Heart left ventricle (tissue), 16 donors: ENCODE data around the gene SLC66A2. TPM values are rescaled to one million over a fixed set of nuclear protein-coding genes. Genes with fewer than 3 reads are reported as not detected.
A peak's percentile ranks its signal among the peaks of the same experiment; 100 is the strongest.

Experiments used
- ATAC-seq, 4 donors: fragments of 200-7000 bp; cut with Tn5 transposase; one replicate each; pipeline ENCODE4 v1.9.1; 2020 to 2022; ENCODE audit warnings: moderate library complexity in 4 of 4, mild to moderate bottlenecking in 3 of 4, moderate number of reproducible peaks in 1 of 4
- DNase-seq, 5 donors: peaks; one replicate each; pipeline ENCODE4 v3.0.0-alpha.2; 2020
- H3K27ac ChIP-seq, 12 donors: fragments of 200-600 bp; sonication (generic) in 4 of 12; one replicate each; pipeline versions ENCODE4 v1.5.0 to v1.8.0; 2016 to 2022; ENCODE audit warnings: mild to moderate bottlenecking in 2 of 12
- H3K27me3 ChIP-seq, 9 donors: fragments of 200-600 bp; sonication (generic) in 2 of 9; one replicate each; pipeline versions ENCODE4 v1.5.1 to v1.8.0; 2016 to 2022; ENCODE audit warnings: mild to moderate bottlenecking in 3 of 9
- H3K36me3 ChIP-seq, 9 donors: fragments of 200-600 bp; sonication (generic) in 2 of 9; one replicate each; pipeline versions ENCODE4 v1.5.0 to v1.8.0; 2018 to 2022; ENCODE audit warnings: mild to moderate bottlenecking in 2 of 9
- H3K4me1 ChIP-seq, 12 donors: fragments of 200-600 bp; sonication (generic) in 4 of 12; one replicate each; pipeline versions ENCODE4 v1.5.0 to v1.8.0; 2016 to 2022; ENCODE audit warnings: mild to moderate bottlenecking in 3 of 12
- H3K4me3 ChIP-seq, 12 donors: fragments of 200-600 bp; sonication (generic) in 4 of 12; one replicate each; pipeline versions ENCODE4 v1.5.0 to v1.8.0; 2017 to 2022; ENCODE audit warnings: mild to moderate bottlenecking in 9 of 12, moderate library complexity in 4 of 12
- H3K9me3 ChIP-seq, 12 donors: fragments of 200-600 bp; sonication (generic) in 4 of 12; one replicate each; pipeline versions ENCODE4 v1.5.0 to v1.8.0; 2016 to 2022; ENCODE audit warnings: mild to moderate bottlenecking in 1 of 12
- POLR2A ChIP-seq, 2 donors: fragments of 450-650 bp; IDR thresholded peaks; one replicate each; pipeline ENCODE4 v1.6.1; 2017; ENCODE audit warnings: antibody characterized with exemption in 2 of 2, mild to moderate bottlenecking in 2 of 2, moderate library complexity in 2 of 2
- WGBS, 4 donors: extraction: QIAGEN DNeasy Blood & Tissue Kit in 2 of 4; methylation state at CpG; one replicate each; pipeline versions ENCODE4 v1.1.5 to v1.1.7; 2013 to 2018; 5-methylcytosine and 5-hydroxymethylcytosine counted together
- intact Hi-C, 10 donors: fragments of 100-400 bp; cut with DNase I; formaldehyde crosslinking; loops; one replicate each; pipeline versions ENCODE4 v1.11.1 to v1.14.2; 2022
- polyA plus RNA-seq, 2 donors: library from polyadenylated mRNA; stranded (reverse); fragments of 200-250 nt; gene quantifications; one replicate each; pipeline ENCODE4 v1.2.3, GENCODE V29; 2013
- total RNA-seq, 9 donors: library from RNA; depleted of rRNA in 2 of 9; stranded (reverse); fragments of >200 nt in 2 of 9; fragmentation: NEBNext Ultra II Directional in 3 of 9; extraction: Animal tissue kit (Norgen Biotek cat#: 25700) in 3 of 9; gene quantifications; one replicate each; pipeline versions ENCODE4 v1.1.0 to v1.2.4, GENCODE V29; 2016 to 2023
- TF ChIP-seq, protein P1 (sequence below), 12 donors: fragments of 200-600 bp; sonication (generic) in 4 of 12; IDR thresholded peaks; one replicate each; pipeline versions ENCODE4 v1.5.0 to v1.8.0; 2018 to 2022; ENCODE audit warnings: antibody characterized with exemption in 12 of 12, mild to moderate bottlenecking in 5 of 12
- donor health status: ischemic (EF 13 %, LVEDD 7.1; RV severe dilation, severe dysfunction).
- donor health status: healthy with polysubstance abuse.
- donor health status: DM: no; HTN: yes; CAD: no.
- donor health status: DM: no; HTN: no; CAD: no.
- donor health status: ischemic (EF 25% LVEDD 6.9; RV normal size, moderate dysfunction).
- donor health status: ischemic (EF 25% LVEDD 5.7; RV mildly dilated, moderate dysfunction).
- donor health status: healthy.
- donor health status: DM: yes; HTN: yes; CAD: no.
- donor health status: ischemic (EF 35%, LVEDD 5.7; RV mildly dilated, moderate dysfunction).
- donor health status: nonischemic (EF 11% LVEDD 7.7; RV severe dilation, severe dysfunction).
- donor health status: DM: yes; HTN: yes; CAD: no.
- donor health status: PGD.
- donor health status: ischemic (EF 29% LVEDD 5.4; RV normal size, mild dysfunction).
- donor health status: nonischemic (EF 23%, LVEDD 6.1; RV moderate dilation, normal function).

Gene SLC66A2
- total and polyA plus RNA-seq, 11 donors, result 19.7 to 33.4 (median 26.6) TPM

DNA sequence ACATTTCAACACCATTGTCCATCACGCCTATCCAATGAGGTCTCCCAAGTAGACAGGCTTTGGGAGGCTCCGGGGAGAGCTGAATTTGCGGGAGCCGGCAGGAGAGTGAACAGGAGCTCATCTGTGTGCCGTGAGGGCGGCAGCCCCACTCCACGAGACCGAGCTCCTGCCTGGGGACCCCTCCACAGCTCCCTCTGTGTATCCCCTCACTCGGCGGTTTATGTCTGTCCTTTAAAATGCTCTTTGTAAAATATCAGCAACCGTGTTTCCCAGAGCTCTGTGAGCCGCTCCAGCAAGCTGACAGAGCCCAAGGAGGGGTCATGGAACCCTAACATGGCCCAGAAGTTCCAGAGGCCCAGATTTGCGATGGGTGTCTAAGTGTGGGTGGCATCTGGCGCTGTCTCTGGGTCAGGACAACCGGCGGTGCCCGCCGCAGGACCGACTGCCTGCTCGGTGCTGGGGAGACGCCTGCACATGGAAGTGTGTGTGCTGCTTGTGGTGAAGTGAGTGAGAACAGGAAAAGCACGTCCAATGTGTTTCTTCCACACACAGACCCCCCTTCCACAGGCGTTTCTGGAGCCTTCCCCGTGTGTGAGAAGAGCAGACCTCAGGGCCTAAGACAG, 34.8 kb downstream of the SLC66A2 start:
- Histone ChIP-seq H3K36me3 (peaks cover 0 to 52% (median 23%) of the 10 kb centered on the region in 9 donors), H3K27me3 (no peaks in the 10 kb centered on the region), H3K4me3 (no peak overlapping the region), H3K9me3 (no peaks in the 10 kb centered on the region), H3K4me1 (no peaks in the 10 kb centered on the region), H3K27ac (no peak overlapping the region)
- TF ChIP-seq, protein P1, sequence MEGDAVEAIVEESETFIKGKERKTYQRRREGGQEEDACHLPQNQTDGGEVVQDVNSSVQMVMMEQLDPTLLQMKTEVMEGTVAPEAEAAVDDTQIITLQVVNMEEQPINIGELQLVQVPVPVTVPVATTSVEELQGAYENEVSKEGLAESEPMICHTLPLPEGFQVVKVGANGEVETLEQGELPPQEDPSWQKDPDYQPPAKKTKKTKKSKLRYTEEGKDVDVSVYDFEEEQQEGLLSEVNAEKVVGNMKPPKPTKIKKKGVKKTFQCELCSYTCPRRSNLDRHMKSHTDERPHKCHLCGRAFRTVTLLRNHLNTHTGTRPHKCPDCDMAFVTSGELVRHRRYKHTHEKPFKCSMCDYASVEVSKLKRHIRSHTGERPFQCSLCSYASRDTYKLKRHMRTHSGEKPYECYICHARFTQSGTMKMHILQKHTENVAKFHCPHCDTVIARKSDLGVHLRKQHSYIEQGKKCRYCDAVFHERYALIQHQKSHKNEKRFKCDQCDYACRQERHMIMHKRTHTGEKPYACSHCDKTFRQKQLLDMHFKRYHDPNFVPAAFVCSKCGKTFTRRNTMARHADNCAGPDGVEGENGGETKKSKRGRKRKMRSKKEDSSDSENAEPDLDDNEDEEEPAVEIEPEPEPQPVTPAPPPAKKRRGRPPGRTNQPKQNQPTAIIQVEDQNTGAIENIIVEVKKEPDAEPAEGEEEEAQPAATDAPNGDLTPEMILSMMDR (IDR thresholded peaks at IDR 0.05), result no peak
- TF ChIP-seq POLR2A (IDR thresholded peaks at IDR 0.05), result no peak
- WGBS, 4 donors, result 96 to 99% (median 98%) methylated on average over 13 to 24 of the region's 24 CpGs
- DNase-seq, result peak in 2 of 5 donors; percentile 13 to 38
- intact Hi-C loops, result loop anchor here in 1 of 10 donors (10.0 kb wide), 1 partner anchor 542 kb away; no protein-coding TSS in a partner anchor
- ATAC-seq, result no peak

DNA sequence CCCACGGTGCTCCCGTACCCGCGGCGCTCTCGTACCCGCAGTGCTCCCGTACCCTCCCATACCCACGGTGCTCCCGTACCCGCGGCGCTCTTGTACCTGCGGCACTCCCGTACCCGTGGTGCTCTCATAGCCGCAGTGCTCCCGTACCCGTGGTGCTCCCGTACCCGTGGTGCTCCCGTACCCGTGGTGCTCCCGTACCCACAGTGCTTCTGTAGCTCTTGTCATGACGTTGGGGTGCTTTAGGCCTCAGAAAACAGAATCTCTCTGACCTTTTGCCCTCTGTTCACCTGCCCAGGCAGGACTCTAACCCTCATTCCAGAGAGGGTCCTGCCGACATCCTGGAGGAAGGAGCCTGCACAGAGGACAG, 35.3 kb downstream of the SLC66A2 start:
- H3K27me3 ChIP-seq, result no peaks in the 10 kb centered on the region
- 66 to 92% (median 78%) methylated on average over 26 of the region's 26 CpGs for WGBS, 4 donors
- no peak overlapping the region for H3K4me3 ChIP-seq
- H3K9me3 ChIP-seq, result no peaks in the 10 kb centered on the region
- H3K27ac ChIP-seq, result no peak overlapping the region
- peaks cover 0 to 53% (median 23%) of the 10 kb centered on the region in 9 donors for H3K36me3 ChIP-seq
- DNase-seq, result no peak
- H3K4me1 ChIP-seq, result no peaks in the 10 kb centered on the region
- TF ChIP-seq POLR2A (IDR thresholded peaks at IDR 0.05), result no peak
- TF ChIP-seq, protein P1 (IDR thresholded peaks at IDR 0.05), result no peak
- no peak for ATAC-seq
- intact Hi-C loops, result loop anchor here in 1 of 10 donors (10.0 kb wide), 1 partner anchor 541 kb away; no protein-coding TSS in a partner anchor

DNA sequence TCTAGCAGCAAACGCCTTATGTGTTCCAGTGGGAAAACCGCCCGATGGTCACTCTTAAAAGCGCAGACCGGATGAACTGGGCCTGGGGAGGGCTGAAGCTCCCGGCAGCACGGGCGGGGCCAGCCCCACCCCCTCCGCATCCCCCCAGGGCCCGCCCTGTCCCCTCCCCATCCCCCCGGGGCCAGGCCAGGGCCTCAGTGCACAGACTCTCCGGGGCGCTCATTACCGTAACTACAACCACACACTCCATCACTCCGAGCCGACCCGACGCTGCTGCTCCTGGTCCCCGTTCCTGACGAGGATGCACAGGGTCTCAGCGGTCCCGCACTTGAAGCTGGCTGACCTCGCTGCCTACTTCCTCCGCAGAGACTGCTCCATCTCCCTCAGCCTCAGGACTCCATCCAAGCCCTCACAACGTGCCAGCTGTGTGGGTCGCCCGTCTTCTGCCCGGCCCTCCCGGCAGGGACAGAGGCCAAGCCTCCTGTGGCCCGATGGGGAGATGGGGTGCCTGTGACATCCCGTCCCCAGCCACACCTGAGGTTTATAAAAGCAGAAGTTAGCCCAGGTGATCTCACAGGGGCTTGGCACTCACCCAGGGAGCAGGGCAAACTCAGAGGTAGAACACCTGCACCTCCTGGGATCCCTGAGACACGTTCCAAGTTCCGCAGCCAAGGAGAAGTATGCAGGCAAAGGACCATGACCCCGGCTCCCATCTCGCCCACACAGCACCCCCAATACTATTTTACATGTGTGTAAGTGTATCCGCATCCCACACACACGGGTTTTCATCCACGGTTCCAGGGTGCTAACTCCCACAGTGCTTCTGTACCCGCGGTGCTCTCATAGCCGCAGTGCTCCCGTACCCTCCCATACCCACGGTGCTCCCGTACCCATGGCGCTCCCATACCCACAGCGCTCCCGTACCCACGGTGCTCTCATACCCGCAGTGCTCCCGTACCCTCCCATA, 36.0 kb downstream of the SLC66A2 start:
- Histone ChIP-seq H3K27me3 (no peaks in the 10 kb centered on the region), H3K4me3 (no peak overlapping the region), H3K4me1 (no peaks in the 10 kb centered on the region), H3K27ac (no peak overlapping the region), H3K9me3 (no peaks in the 10 kb centered on the region), H3K36me3 (peaks cover 0 to 55% (median 23%) of the 10 kb centered on the region in 9 donors)
- WGBS, 4 donors, result 93 to 95% (median 94%) methylated on average over 45 to 50 of the region's 50 CpGs
- ATAC-seq (no peak), DNase-seq (no peak)
- intact Hi-C loops, result loop anchor here in 1 of 10 donors (10.0 kb wide), 1 partner anchor 541 kb away; no protein-coding TSS in a partner anchor
- no peak for TF ChIP-seq POLR2A (IDR thresholded peaks at IDR 0.05)
- TF ChIP-seq, protein P1 (IDR thresholded peaks at IDR 0.05), result no peak
